ENCODE measurements around the gene GALT.

GALT gene

DNA sequence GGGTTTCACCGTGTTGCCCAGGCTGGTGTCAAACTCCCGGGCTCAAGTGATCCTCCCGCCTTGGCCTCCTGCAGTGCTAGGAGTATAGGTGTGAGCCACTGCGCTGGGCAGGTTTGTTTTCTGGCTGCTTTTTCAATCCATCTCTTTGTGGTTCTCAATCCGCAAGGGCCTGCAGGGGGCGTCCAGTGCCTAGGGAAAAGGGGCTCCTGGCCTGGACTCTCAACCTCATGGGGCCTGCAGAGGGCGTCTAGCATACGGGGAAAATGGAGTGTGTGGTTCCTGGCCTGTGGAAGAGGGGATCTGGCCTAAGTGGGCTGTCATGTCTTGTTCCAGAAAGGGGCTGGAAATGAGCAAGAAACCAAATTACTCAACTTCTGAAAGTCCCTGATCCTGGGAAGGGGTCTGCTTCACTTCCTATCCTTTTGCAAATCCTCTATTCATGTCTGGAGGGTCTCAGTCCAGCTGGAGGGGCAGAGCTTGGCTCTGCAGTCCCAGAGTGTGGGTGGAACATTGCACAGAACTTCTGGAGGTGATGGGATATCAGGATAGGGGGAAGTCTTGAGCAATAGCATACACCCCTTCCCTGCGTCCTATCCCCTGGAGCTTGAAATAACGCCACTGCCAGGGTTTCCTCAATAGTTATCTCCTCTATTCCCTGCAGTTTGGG lies 28.7 kb downstream of the GALT start:
- no peak overlapping the region for H3K27ac ChIP-seq (ENCODE audit: low read depth, low read length)
- no peaks in the 10 kb centered on the region for H3K9me3 ChIP-seq (ENCODE audit: control insufficient read depth in 5 of 5, low read length in 5 of 5)
- H3K9ac ChIP-seq (ENCODE audit: low read length in 5 of 5): no peak overlapping the region
- H3K36me3 ChIP-seq (ENCODE audit: control insufficient read depth in 5 of 5, insufficient read depth in 5 of 5, low read length in 5 of 5): peaks cover 0 to 3% (median 0%) of the 10 kb centered on the region in 5 donors
- H3K27me3 ChIP-seq (ENCODE audit: control insufficient read depth in 5 of 5, insufficient read depth in 4 of 5, low read length in 5 of 5): no peaks in the 10 kb centered on the region
- no peak overlapping the region for H3K4me3 ChIP-seq (ENCODE audit: low read depth in 1 of 5, low read length in 5 of 5)
- H3K4me1 ChIP-seq (ENCODE audit: control insufficient read depth in 5 of 5, insufficient read depth in 5 of 5, low read length in 5 of 5): peaks cover 0 to 3% (median 0%) of the 10 kb centered on the region in 5 donors

DNA sequence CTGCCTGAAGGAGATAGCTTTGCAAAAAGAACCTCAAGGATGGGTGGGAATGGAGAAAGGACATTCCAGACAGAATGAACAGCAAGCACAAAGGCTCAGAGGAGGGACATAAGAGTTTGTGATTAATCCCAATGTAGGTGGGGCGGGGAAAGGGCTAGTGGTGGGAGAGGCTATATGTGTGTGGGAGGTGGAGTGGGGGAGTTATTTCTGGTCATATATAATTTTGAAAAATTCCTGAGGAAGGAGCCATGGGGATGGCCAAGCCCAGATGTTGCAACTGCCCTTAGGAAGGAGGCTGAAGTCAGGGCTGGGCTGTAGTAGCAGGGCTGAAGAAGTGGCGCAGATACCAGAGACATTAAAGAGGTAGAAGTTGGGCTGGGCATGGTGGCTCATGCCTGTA lies 29.4 kb downstream of the GALT start:
- Histone ChIP-seq H3K27me3 (ENCODE audit: control insufficient read depth in 5 of 5, insufficient read depth in 4 of 5, low read length in 5 of 5) (no peaks in the 10 kb centered on the region), H3K4me1 (ENCODE audit: control insufficient read depth in 5 of 5, insufficient read depth in 5 of 5, low read length in 5 of 5) (peaks cover 0 to 3% (median 0%) of the 10 kb centered on the region in 5 donors), H3K36me3 (ENCODE audit: control insufficient read depth in 5 of 5, insufficient read depth in 5 of 5, low read length in 5 of 5) (no peaks in the 10 kb centered on the region), H3K9me3 (ENCODE audit: control insufficient read depth in 5 of 5, low read length in 5 of 5) (no peaks in the 10 kb centered on the region), H3K4me3 (ENCODE audit: low read depth in 1 of 5, low read length in 5 of 5) (no peak overlapping the region), H3K9ac (ENCODE audit: low read length in 5 of 5) (no peak overlapping the region), H3K27ac (ENCODE audit: low read depth, low read length) (no peak overlapping the region)

DNA sequence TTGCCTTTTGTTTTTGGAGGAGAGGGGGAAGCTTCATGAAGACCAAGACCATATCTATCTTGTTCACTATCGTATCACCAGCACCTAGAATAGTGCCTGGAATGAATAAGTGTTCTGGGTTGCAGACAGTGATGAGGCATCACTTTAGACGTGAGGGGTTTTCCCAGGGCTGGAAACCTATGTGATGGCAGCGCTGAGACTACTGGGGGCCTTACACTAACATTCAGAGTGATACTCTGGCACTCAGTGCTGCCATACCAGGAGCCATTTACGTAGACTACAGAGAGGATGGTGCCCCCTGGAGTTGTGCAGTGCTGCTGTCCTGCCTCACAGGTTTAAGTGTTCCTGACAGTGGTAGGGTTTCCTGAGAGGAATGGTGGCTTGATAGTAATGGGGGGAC lies 37.7 kb downstream of the GALT start:
- H3K36me3 ChIP-seq (ENCODE audit: control insufficient read depth in 5 of 5, insufficient read depth in 5 of 5, low read length in 5 of 5): no peaks in the 10 kb centered on the region
- H3K27me3 ChIP-seq (ENCODE audit: control insufficient read depth in 5 of 5, insufficient read depth in 4 of 5, low read length in 5 of 5): no peaks in the 10 kb centered on the region
- H3K27ac ChIP-seq (ENCODE audit: low read depth, low read length): no peak overlapping the region
- peaks cover 2 to 26% (median 24%) of the 10 kb centered on the region in 5 donors for H3K4me1 ChIP-seq (ENCODE audit: control insufficient read depth in 5 of 5, insufficient read depth in 5 of 5, low read length in 5 of 5)
- no peak overlapping the region for H3K9ac ChIP-seq (ENCODE audit: low read length in 5 of 5)
- H3K9me3 ChIP-seq (ENCODE audit: control insufficient read depth in 5 of 5, low read length in 5 of 5): no peaks in the 10 kb centered on the region
- no peak overlapping the region for H3K4me3 ChIP-seq (ENCODE audit: low read depth in 1 of 5, low read length in 5 of 5)

DNA sequence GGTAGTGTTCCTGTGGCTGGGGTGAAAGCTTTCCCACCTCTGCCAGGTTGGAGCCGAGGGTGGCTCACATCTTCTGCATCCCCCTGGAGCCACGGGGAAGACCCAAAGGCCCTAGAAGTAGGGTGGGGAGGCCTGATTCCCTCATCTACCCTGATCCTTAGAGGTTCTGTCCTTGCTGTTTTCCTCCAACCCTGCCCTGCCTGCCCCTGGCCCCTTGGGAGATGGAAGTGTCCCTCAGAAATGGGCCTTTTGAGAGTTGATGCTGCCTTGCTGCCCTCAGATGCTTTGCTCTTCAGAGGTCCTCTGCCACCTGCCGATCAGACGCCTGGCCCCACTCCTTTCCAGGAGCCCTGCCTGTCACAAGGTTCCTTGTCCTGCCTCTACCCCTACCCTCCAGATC lies 38.3 kb downstream of the GALT start:
- Histone ChIP-seq H3K9ac (ENCODE audit: low read length in 5 of 5) (no peak overlapping the region), H3K9me3 (ENCODE audit: control insufficient read depth in 5 of 5, low read length in 5 of 5) (no peaks in the 10 kb centered on the region), H3K27me3 (ENCODE audit: control insufficient read depth in 5 of 5, insufficient read depth in 4 of 5, low read length in 5 of 5) (no peaks in the 10 kb centered on the region), H3K36me3 (ENCODE audit: control insufficient read depth in 5 of 5, insufficient read depth in 5 of 5, low read length in 5 of 5) (no peaks in the 10 kb centered on the region), H3K4me1 (ENCODE audit: control insufficient read depth in 5 of 5, insufficient read depth in 5 of 5, low read length in 5 of 5) (peaks cover 2 to 26% (median 24%) of the 10 kb centered on the region in 5 donors), H3K27ac (ENCODE audit: low read depth, low read length) (no peak overlapping the region), H3K4me3 (ENCODE audit: low read depth in 1 of 5, low read length in 5 of 5) (no peak overlapping the region)

DNA sequence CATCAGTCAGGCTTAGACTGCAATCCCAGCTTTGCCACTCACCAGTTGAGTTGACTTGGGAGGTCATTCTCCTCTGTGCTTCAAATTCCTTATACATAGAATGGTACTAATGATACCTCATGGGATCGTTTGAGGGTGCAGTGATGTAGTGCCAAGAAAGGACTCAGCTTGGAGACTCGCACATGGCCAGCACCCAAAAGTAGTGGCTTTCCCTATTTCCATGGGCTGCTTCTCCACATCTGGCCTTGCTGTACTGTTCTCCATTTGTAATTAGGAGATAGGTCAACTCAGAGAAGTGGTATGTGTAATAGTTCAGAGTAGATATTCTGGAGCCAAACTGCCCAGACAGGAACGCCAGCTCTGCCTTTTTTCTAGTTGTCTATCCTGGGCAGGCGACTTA lies 39.1 kb downstream of the GALT start:
- Histone ChIP-seq H3K27ac (ENCODE audit: low read depth, low read length) (no peak overlapping the region), H3K4me3 (ENCODE audit: low read depth in 1 of 5, low read length in 5 of 5) (no peak overlapping the region), H3K36me3 (ENCODE audit: control insufficient read depth in 5 of 5, insufficient read depth in 5 of 5, low read length in 5 of 5) (no peaks in the 10 kb centered on the region), H3K9me3 (ENCODE audit: control insufficient read depth in 5 of 5, low read length in 5 of 5) (no peaks in the 10 kb centered on the region), H3K9ac (ENCODE audit: low read length in 5 of 5) (no peak overlapping the region), H3K27me3 (ENCODE audit: control insufficient read depth in 5 of 5, insufficient read depth in 4 of 5, low read length in 5 of 5) (no peaks in the 10 kb centered on the region), H3K4me1 (ENCODE audit: control insufficient read depth in 5 of 5, insufficient read depth in 5 of 5, low read length in 5 of 5) (peaks cover 2 to 27% (median 24%) of the 10 kb centered on the region in 5 donors)

DNA sequence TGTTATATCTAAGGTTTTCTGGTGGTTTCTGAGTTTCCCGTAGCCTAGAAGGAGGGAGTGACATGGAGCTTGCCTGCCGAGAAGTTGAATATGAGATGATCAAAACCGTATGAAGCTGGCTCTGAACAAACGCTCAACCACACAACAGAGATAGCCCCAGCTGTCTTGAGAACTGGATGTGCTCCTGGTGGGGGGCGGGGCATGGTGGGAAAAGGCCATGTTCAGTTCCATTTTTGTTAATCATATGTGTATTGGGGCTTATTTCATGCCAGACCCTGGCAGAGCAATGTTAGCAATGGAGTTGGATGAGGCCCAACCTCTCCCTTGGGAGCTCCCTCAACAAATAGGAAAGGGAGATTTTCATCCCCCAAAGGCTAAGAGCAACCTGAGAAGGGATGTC lies 39.8 kb downstream of the GALT start:
- H3K36me3 ChIP-seq (ENCODE audit: control insufficient read depth in 5 of 5, insufficient read depth in 5 of 5, low read length in 5 of 5): no peaks in the 10 kb centered on the region
- peaks cover 2 to 34% (median 27%) of the 10 kb centered on the region in 5 donors for H3K4me1 ChIP-seq (ENCODE audit: control insufficient read depth in 5 of 5, insufficient read depth in 5 of 5, low read length in 5 of 5)
- no peak overlapping the region for H3K27ac ChIP-seq (ENCODE audit: low read depth, low read length)

DNA sequence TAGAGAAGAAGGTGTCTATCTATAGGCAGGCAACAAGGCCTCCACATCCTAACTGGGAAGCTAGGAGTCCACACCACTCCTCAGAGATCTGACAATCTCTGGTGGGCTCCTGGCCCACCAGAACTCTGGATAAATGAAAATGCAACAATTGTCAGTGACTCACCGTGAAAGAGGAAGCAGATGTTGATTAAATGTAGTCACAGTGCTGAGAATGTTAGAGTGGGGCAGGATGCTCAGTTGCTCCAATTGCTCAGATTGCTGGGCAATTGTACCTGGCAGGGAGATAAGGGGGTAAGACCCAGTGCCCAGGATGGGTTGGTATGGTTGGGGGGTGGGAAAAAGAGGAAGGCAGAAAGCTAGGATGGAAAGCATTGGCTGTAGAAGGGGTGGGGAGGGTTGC lies 40.3 kb downstream of the GALT start:
- no peak overlapping the region for H3K9ac ChIP-seq (ENCODE audit: low read length in 5 of 5)
- H3K27me3 ChIP-seq (ENCODE audit: control insufficient read depth in 5 of 5, insufficient read depth in 4 of 5, low read length in 5 of 5): no peaks in the 10 kb centered on the region
- no peak overlapping the region for H3K4me3 ChIP-seq (ENCODE audit: low read depth in 1 of 5, low read length in 5 of 5)
- no peak overlapping the region for H3K27ac ChIP-seq (ENCODE audit: low read depth, low read length)
- H3K9me3 ChIP-seq (ENCODE audit: control insufficient read depth in 5 of 5, low read length in 5 of 5): no peaks in the 10 kb centered on the region
- H3K36me3 ChIP-seq (ENCODE audit: control insufficient read depth in 5 of 5, insufficient read depth in 5 of 5, low read length in 5 of 5): no peaks in the 10 kb centered on the region
- peaks cover 2 to 39% (median 32%) of the 10 kb centered on the region in 5 donors for H3K4me1 ChIP-seq (ENCODE audit: control insufficient read depth in 5 of 5, insufficient read depth in 5 of 5, low read length in 5 of 5)

More for the DNA sequence above, 39.8 kb downstream of the GALT start:
- peak overlapping the region in 1 of 5 donors; percentile 41 for H3K9ac ChIP-seq (ENCODE audit: low read length in 5 of 5)
- H3K9me3 ChIP-seq (ENCODE audit: control insufficient read depth in 5 of 5, low read length in 5 of 5): no peaks in the 10 kb centered on the region
- H3K27me3 ChIP-seq (ENCODE audit: control insufficient read depth in 5 of 5, insufficient read depth in 4 of 5, low read length in 5 of 5): no peaks in the 10 kb centered on the region
- no peak overlapping the region for H3K4me3 ChIP-seq (ENCODE audit: low read depth in 1 of 5, low read length in 5 of 5)

DNA sequence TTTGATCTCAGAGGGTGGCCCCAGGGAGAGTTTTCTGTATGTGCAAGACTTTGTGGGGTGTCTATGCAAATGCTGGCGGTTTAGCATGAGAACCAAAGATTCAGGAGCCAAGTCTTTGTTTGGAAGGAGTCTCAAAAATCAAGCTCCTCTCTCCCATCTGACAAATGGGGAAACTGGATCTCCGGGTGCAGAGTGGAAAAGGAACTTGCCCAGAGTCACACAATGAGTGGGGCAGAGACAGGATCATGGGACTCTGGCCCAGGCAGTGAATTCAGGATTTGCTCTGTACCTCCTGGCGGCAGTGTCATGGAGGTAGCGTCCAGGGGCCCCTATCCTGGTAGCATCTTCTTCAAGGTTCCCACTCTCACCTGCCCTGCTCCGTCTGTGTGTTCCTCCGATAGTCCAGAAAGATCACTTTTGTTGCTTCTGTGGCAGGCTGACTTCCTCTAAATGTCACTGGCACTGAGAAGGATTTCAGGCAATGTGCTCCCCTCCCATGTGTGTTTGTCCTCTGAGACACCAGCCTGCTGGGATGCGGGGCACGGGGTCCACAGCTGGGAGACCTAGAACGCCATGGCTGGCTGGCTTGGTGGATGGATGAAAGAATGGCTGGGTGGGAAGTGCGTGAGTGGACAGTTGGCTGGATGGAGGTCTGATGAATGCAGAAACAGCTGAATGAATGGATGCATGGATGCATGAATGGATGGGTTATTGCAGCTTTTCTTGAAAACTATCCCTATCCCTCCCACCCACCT lies 41.0 kb downstream of the GALT start:
- no peaks in the 10 kb centered on the region for H3K9me3 ChIP-seq (ENCODE audit: control insufficient read depth in 5 of 5, low read length in 5 of 5)
- no peak overlapping the region for H3K9ac ChIP-seq (ENCODE audit: low read length in 5 of 5)
- no peak overlapping the region for H3K27ac ChIP-seq (ENCODE audit: low read depth, low read length)
- H3K36me3 ChIP-seq (ENCODE audit: control insufficient read depth in 5 of 5, insufficient read depth in 5 of 5, low read length in 5 of 5): no peaks in the 10 kb centered on the region
- H3K4me1 ChIP-seq (ENCODE audit: control insufficient read depth in 5 of 5, insufficient read depth in 5 of 5, low read length in 5 of 5): peaks cover 2 to 39% (median 32%) of the 10 kb centered on the region in 5 donors
- no peak overlapping the region for H3K4me3 ChIP-seq (ENCODE audit: low read depth in 1 of 5, low read length in 5 of 5)
- no peaks in the 10 kb centered on the region for H3K27me3 ChIP-seq (ENCODE audit: control insufficient read depth in 5 of 5, insufficient read depth in 4 of 5, low read length in 5 of 5)

DNA sequence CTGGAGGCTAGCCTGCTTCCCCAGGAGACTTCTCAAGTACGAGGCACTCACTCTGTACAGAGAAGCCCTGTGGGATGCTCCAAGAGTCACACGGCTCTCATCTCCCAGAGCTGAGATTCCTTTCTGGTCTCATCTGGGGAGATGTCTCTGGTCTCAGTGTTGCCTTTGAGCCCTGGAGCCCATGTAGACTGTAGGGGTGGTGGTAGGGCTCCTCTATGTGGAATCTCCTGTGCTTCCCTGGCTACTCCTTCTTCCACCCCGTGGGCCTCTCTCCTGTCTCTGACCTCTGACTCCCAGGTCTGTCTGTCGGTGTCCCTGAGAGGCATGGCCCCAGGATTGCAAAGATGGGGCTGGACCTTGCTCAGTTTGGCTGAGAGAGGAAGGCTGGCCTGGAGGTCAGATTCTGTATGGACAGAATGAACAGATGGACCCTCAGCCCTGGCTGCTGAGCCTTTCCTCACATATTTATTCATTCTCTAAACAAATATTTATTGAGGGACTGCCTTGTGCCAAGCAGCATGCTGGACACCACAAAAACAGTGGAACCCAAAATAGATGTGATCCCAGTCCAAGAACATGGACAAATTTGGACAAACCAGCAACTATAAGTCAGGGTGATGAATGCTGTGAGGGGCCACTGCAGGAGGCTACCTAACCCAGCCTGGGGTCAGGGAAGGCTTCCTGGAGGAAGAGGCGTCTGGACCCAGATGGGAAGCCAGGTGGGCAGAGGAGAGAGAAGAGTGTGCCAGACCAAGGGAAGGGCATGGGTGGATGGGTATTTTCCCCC lies 42.0 kb downstream of the GALT start:
- H3K4me3 ChIP-seq (ENCODE audit: low read depth in 1 of 5, low read length in 5 of 5): no peak overlapping the region
- no peaks in the 10 kb centered on the region for H3K9me3 ChIP-seq (ENCODE audit: control insufficient read depth in 5 of 5, low read length in 5 of 5)
- no peaks in the 10 kb centered on the region for H3K27me3 ChIP-seq (ENCODE audit: control insufficient read depth in 5 of 5, insufficient read depth in 4 of 5, low read length in 5 of 5)
- no peak overlapping the region for H3K27ac ChIP-seq (ENCODE audit: low read depth, low read length)
- no peaks in the 10 kb centered on the region for H3K36me3 ChIP-seq (ENCODE audit: control insufficient read depth in 5 of 5, insufficient read depth in 5 of 5, low read length in 5 of 5)
- H3K9ac ChIP-seq (ENCODE audit: low read length in 5 of 5): no peak overlapping the region
- peaks cover 2 to 39% (median 32%) of the 10 kb centered on the region in 5 donors for H3K4me1 ChIP-seq (ENCODE audit: control insufficient read depth in 5 of 5, insufficient read depth in 5 of 5, low read length in 5 of 5)

DNA sequence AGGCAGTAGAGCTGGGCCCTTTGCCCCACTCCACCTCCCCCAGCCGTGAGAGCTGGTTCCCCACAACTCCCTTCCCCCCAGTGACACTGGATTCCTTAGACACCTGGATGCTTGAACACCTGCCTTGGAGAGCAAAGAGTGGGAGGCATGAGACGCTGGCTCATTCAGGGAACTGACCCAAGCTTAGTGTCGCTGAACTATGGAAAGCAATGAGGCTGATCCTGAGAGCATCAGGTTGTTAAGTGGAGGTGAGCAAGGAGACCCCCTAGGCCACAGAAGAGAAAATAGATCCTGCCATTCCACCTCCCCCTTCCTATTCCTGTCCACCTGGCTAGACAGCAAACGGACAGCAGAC lies 42.6 kb downstream of the GALT start:
- no peak overlapping the region for H3K4me3 ChIP-seq (ENCODE audit: low read depth in 1 of 5, low read length in 5 of 5)
- no peak overlapping the region for H3K9ac ChIP-seq (ENCODE audit: low read length in 5 of 5)
- H3K27ac ChIP-seq (ENCODE audit: low read depth, low read length): no peak overlapping the region

More for the DNA sequence above, 42.6 kb downstream of the GALT start:
- Histone ChIP-seq H3K9me3 (ENCODE audit: control insufficient read depth in 5 of 5, low read length in 5 of 5) (no peaks in the 10 kb centered on the region), H3K36me3 (ENCODE audit: control insufficient read depth in 5 of 5, insufficient read depth in 5 of 5, low read length in 5 of 5) (no peaks in the 10 kb centered on the region), H3K4me1 (ENCODE audit: control insufficient read depth in 5 of 5, insufficient read depth in 5 of 5, low read length in 5 of 5) (peaks cover 2 to 39% (median 32%) of the 10 kb centered on the region in 5 donors), H3K27me3 (ENCODE audit: control insufficient read depth in 5 of 5, insufficient read depth in 4 of 5, low read length in 5 of 5) (no peaks in the 10 kb centered on the region)
